Panc1 (cell line): ENCODE results near the gene ATP2C1. TPM values are rescaled to one million over a fixed set of nuclear protein-coding genes. Genes with fewer than 3 reads are reported as not detected.

Experiments used
- ATAC-seq: fragments of 200-7000 bp; cut with Tn5 transposase; 2 replicates; pipeline ENCODE4 v1.9.1; 2020; ENCODE audit warnings: mild to moderate bottlenecking, moderate library complexity
- BruUV-seq: library from RNA; stranded (reverse); fragments of 400-500 nt; replicated peaks from 2 replicates; lab custom pipeline; 2021; lab: Mats Ljungman, UMichigan
- CTCF ChIA-PET: fragments of 300-600 bp; sonication (Branson Sonifier 250); formaldehyde crosslinking; loops from one replicate; lab custom pipeline; 2022; ENCODE audit warnings: antibody characterized with exemption; lab: Charles Lee
- POLR2A ChIA-PET: fragments of 300-600 bp; sonication (Branson Sonifier 250); formaldehyde crosslinking; loops from one replicate; lab custom pipeline; 2022; ENCODE audit warnings: antibody characterized with exemption; lab: Charles Lee
- DNase-seq: peaks from one replicate; pipeline ENCODE4 v3.0.0-alpha.2; 2010; ENCODE audit warnings: low read depth, low spot score
- H3K27ac ChIP-seq: 2 replicates; pipeline ENCODE4 v1.5.1; 2011; ENCODE audit warnings: mild to moderate bottlenecking, low read length, inconsistent platforms
- H3K27me3 ChIP-seq: fragments of 200-500 bp; sonication (Bioruptor generic); 2 replicates; pipeline ENCODE4 v1.6.0; 2014; ENCODE audit warnings: low read length, inconsistent platforms; ENCODE audit not compliant: control insufficient read depth, insufficient read depth
- H3K36me3 ChIP-seq: fragments of 200-500 bp; sonication (Bioruptor generic); 2 replicates; pipeline ENCODE4 v1.5.1; 2014; ENCODE audit warnings: inconsistent platforms, mild to moderate bottlenecking, low read length, moderate library complexity; ENCODE audit not compliant: control insufficient read depth, insufficient read depth
- H3K4me1 ChIP-seq: 2 replicates; pipeline ENCODE4 v1.5.1; 2011; ENCODE audit warnings: inconsistent platforms, mild to moderate bottlenecking, low read length, moderate library complexity; ENCODE audit not compliant: control insufficient read depth, insufficient read depth
- H3K4me3 ChIP-seq, 2 experiments: 2 replicates each; pipeline ENCODE4 v1.5.1; 2011 to 2012; ENCODE audit warnings: low read depth in 2 of 2, low read length in 2 of 2, mild to moderate bottlenecking in 2 of 2, inconsistent platforms in 1 of 2, moderate library complexity in 1 of 2
- H3K9me3 ChIP-seq: fragments of 200-500 bp; sonication (Bioruptor generic); 2 replicates; pipeline ENCODE4 v1.5.1; 2014; ENCODE audit warnings: low read depth, mild to moderate bottlenecking, inconsistent platforms, low read length, moderate library complexity; ENCODE audit not compliant: control insufficient read depth, insufficient read depth
- POLR2AphosphoS5 ChIP-seq: IDR thresholded peaks from 2 replicates; pipeline ENCODE4 v1.6.1; 2012; ENCODE audit warnings: mild to moderate bottlenecking, low read depth, low read length, moderate library complexity
- REST ChIP-seq, 2 experiments: IDR thresholded peaks; 2 replicates each; pipeline ENCODE4 v1.6.1; 2011 to 2012; ENCODE audit warnings: low read depth in 2 of 2, control low read depth in 1 of 2, low read length in 1 of 2, mild to moderate bottlenecking in 1 of 2, moderate library complexity in 1 of 2; ENCODE audit not compliant: insufficient read depth in 1 of 2
- SIN3A ChIP-seq: IDR thresholded peaks from 2 replicates; pipeline ENCODE4 v1.6.1; 2012; ENCODE audit warnings: low read depth, mild to moderate bottlenecking, low read length, moderate library complexity, borderline replicate concordance; ENCODE audit not compliant: insufficient read depth
- TCF7L2 ChIP-seq: IDR thresholded peaks from 2 replicates; pipeline ENCODE4 v1.6.1; 2011; ENCODE audit warnings: mild to moderate bottlenecking, low read depth, low read length, inconsistent platforms
- in situ Hi-C: cut with HindIII; loops from 2 replicates; pipeline ENCODE4 v1.10.0; 2016; ENCODE audit warnings: low sequenced_read_pairs, low pct_unique_long_range_greater_than_20kb
- intact Hi-C: fragments of 100-400 bp; cut with micrococcal nuclease; formaldehyde crosslinking; loops from one replicate; pipeline ENCODE4 v1.10.0; 2022; ENCODE audit not compliant: unreplicated experiment
- total RNA-seq: library from RNA; stranded (reverse); gene quantifications from one replicate; pipeline ENCODE4 v1.2.1, GENCODE V29; 2021; ENCODE audit not compliant: unreplicated experiment
- TF ChIP-seq, protein P1 (sequence below): fragments of 450-650 bp; IDR thresholded peaks from 2 replicates; pipeline ENCODE4 v1.5.1; 2017; ENCODE audit warnings: mild to moderate bottlenecking

The ATP2C1 gene
- total RNA-seq, 1 experiment from 2014 or later, result 101 TPM

GRCh38 chr3:131001071-131001470 lies 107.2 kb downstream of the ATP2C1 start:
- no peak for ATAC-seq
- H3K27ac ChIP-seq, result no peak overlapping the region
- no peak overlapping the region for H3K4me3 ChIP-seq
- no peaks in the 10 kb centered on the region for H3K4me1 ChIP-seq
- in situ Hi-C loops (no loop called here), intact Hi-C loops (no loop called here)
- CTCF ChIA-PET, result no interaction called here
- no peaks in the 10 kb centered on the region for H3K27me3 ChIP-seq
- POLR2A ChIA-PET, result no interaction called here
- peaks cover 20% of the 10 kb centered on the region for H3K36me3 ChIP-seq
- TF ChIP-seq, protein P1, sequence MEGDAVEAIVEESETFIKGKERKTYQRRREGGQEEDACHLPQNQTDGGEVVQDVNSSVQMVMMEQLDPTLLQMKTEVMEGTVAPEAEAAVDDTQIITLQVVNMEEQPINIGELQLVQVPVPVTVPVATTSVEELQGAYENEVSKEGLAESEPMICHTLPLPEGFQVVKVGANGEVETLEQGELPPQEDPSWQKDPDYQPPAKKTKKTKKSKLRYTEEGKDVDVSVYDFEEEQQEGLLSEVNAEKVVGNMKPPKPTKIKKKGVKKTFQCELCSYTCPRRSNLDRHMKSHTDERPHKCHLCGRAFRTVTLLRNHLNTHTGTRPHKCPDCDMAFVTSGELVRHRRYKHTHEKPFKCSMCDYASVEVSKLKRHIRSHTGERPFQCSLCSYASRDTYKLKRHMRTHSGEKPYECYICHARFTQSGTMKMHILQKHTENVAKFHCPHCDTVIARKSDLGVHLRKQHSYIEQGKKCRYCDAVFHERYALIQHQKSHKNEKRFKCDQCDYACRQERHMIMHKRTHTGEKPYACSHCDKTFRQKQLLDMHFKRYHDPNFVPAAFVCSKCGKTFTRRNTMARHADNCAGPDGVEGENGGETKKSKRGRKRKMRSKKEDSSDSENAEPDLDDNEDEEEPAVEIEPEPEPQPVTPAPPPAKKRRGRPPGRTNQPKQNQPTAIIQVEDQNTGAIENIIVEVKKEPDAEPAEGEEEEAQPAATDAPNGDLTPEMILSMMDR, result no peak
- TF ChIP-seq POLR2AphosphoS5 (no peak), REST (IDR thresholded peaks at IDR 0.05; ENCODE audit: insufficient read depth in 1 of 2, low read depth in 2 of 2, low read length in 1 of 2) (no peak), TCF7L2 (no peak), SIN3A (no peak)
- BruUV-seq, result no TSS peak
- DNase-seq, result no peak
- no peaks in the 10 kb centered on the region for H3K9me3 ChIP-seq

DNA sequence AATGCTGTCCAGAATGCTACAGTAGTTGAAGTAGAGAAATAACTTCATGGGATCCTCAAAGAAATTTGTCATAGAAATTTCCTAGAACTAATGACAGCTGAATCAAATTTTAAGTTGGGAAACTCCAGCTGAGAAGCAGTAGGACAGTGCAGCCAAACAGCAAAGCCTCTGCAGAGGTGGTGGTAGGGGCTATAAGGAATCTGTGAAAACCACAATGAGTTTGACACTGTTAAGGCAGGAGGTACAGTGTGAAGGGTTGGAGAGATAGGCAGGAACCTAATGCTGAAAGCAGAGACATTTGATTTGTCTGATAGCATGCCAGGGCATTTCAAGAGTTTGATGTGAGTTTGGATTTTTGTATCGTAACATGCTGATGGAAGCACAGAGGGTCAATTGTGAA lies 110.7 kb downstream of the ATP2C1 start:
- Histone ChIP-seq H3K4me3 (no peak overlapping the region), H3K4me1 (no peaks in the 10 kb centered on the region), H3K27ac (no peak overlapping the region), H3K9me3 (no peaks in the 10 kb centered on the region), H3K27me3 (no peaks in the 10 kb centered on the region), H3K36me3 (peaks cover 8% of the 10 kb centered on the region; the same call in 1 of the 2 replicates)
- intact Hi-C loops (no loop called here), in situ Hi-C loops (no loop called here)
- ATAC-seq, result no peak
- ChIA-PET CTCF (interaction anchor here (0.6 kb wide), 1 partner anchor 1196 kb away, joined by 5 read pairs; no protein-coding TSS in a partner anchor), POLR2A (no interaction called here)
- TF ChIP-seq SIN3A, result no peak
- BruUV-seq, result no TSS peak
- no peak for DNase-seq

DNA sequence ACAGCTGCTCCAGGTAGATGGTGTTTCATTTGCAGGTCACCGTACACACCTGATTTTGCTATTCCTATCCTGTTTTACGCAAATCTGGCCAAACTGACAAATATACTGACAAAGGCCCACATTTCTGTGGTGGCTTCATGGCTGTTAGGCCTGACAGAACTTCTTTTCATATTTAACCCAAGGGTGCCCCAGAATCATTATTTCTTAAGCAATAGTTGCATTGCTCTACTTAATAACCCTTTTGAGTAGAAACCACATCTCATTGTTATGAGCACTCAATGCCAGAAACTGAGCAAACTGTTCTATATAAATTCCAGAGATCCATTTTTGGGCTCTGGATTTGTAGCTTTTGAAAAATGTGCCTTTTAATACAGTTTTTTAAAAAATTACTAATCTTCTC lies 113.4 kb downstream of the ATP2C1 start:
- DNase-seq (no peak), ATAC-seq (no peak)
- no peaks in the 10 kb centered on the region for H3K9me3 ChIP-seq
- 0 out of 2 replicates have a peak, but pooled peaks cover 2% of the 10 kb centered on the region for H3K36me3 ChIP-seq
- in situ Hi-C loops, result no loop called here
- no peak for TF ChIP-seq POLR2AphosphoS5
- TF ChIP-seq, protein P1, result no peak
- TF ChIP-seq REST (IDR thresholded peaks at IDR 0.05; ENCODE audit: insufficient read depth in 1 of 2, low read depth in 2 of 2, low read length in 1 of 2), result no peak
- TF ChIP-seq TCF7L2, result no peak
- TF ChIP-seq SIN3A, result no peak
- BruUV-seq, result no TSS peak
- intact Hi-C loops, result no loop called here
- no peaks in the 10 kb centered on the region for H3K27me3 ChIP-seq
- H3K27ac ChIP-seq, result no peak overlapping the region
- CTCF ChIA-PET, result no interaction called here
- H3K4me1 ChIP-seq, result no peaks in the 10 kb centered on the region
- POLR2A ChIA-PET, result no interaction called here
- H3K4me3 ChIP-seq, result no peak overlapping the region
